ENCODE results near the gene GRIK1. TPM values are rescaled to one million over a fixed set of nuclear protein-coding genes. Genes with fewer than 3 reads are reported as not detected.

GRIK1 gene
- total RNA-seq, 1 experiment from 2014 or later, result not detected

DNA sequence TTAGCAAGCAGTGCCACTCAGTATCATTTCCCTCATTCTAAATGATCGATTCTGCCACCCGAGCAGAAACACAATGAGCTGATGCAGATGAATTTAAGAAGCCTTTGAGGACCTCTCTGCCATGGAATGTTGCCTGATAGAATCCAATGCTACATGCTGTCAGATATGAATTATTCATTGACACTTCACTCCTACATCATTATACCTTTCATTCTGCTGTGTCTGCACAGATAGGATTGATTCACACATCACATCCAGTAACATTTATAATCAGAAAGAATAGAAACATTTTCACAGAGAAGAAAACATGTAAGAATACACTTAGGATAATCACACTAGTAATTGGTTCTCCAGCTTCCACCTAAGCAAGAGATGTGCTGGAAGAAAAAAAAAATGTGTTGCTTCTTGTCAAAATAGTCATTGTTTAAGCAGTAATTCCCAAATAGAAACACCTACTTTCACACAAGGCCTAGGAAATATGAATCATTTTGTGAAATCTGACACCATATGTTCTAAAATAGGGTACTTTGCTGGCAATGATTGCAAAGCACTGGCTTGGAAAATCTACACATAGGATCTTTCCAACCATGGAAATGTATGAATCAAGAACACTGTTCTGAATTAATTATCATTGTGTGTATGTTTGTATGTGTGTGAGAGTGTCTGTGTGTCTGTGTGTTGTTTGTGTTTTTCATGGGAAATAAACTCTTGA, 110.1 kb downstream of the GRIK1 start:
- ChIA-PET CTCF (no interaction called here), POLR2A (no interaction called here)
- no peaks in the 10 kb centered on the region for H3K36me3 Mint-ChIP-seq (ENCODE audit: insufficient read depth, unreplicated experiment)
- TF ChIP-seq, protein P1, sequence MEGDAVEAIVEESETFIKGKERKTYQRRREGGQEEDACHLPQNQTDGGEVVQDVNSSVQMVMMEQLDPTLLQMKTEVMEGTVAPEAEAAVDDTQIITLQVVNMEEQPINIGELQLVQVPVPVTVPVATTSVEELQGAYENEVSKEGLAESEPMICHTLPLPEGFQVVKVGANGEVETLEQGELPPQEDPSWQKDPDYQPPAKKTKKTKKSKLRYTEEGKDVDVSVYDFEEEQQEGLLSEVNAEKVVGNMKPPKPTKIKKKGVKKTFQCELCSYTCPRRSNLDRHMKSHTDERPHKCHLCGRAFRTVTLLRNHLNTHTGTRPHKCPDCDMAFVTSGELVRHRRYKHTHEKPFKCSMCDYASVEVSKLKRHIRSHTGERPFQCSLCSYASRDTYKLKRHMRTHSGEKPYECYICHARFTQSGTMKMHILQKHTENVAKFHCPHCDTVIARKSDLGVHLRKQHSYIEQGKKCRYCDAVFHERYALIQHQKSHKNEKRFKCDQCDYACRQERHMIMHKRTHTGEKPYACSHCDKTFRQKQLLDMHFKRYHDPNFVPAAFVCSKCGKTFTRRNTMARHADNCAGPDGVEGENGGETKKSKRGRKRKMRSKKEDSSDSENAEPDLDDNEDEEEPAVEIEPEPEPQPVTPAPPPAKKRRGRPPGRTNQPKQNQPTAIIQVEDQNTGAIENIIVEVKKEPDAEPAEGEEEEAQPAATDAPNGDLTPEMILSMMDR (IDR thresholded peaks at IDR 0.05; ENCODE audit: insufficient read depth in 1 of 2, low read depth in 1 of 2, low read length in 1 of 2, severe bottlenecking in 1 of 2, unreplicated experiment in 1 of 2), result no peak
- Histone ChIP-seq H3K36me3 (ENCODE audit: control insufficient read depth, insufficient read depth, low read length) (no peaks in the 10 kb centered on the region), H3K27me3 (replicated peaks; ENCODE audit: control insufficient read depth, insufficient read depth, low read length) (no peaks in the 10 kb centered on the region), H3K9me3 (peaks cover 7% of the 10 kb centered on the region; the same call in 1 of the 2 replicates), H3K4me3 (ENCODE audit: low read depth, low read length) (no peak overlapping the region), H3K4me1 (no peaks in the 10 kb centered on the region)
- BruUV-seq (replicated peaks), result no TSS peak
- H3K27me3 Mint-ChIP-seq (ENCODE audit: insufficient read depth, unreplicated experiment), result peaks cover 3% of the 10 kb centered on the region
- H3K4me3 Mint-ChIP-seq (ENCODE audit: unreplicated experiment), result no peak overlapping the region
- intact Hi-C loops (cut with micrococcal nuclease; ENCODE audit: unreplicated experiment), result no loop called here
- no peak for DNase-seq
- H3K9me3 Mint-ChIP-seq (ENCODE audit: unreplicated experiment), result peaks cover 37% of the 10 kb centered on the region
- no peak overlapping the region for H3K27ac Mint-ChIP-seq (ENCODE audit: unreplicated experiment)
- H3K4me1 Mint-ChIP-seq (ENCODE audit: low read depth, unreplicated experiment), result no peaks in the 10 kb centered on the region

DNA sequence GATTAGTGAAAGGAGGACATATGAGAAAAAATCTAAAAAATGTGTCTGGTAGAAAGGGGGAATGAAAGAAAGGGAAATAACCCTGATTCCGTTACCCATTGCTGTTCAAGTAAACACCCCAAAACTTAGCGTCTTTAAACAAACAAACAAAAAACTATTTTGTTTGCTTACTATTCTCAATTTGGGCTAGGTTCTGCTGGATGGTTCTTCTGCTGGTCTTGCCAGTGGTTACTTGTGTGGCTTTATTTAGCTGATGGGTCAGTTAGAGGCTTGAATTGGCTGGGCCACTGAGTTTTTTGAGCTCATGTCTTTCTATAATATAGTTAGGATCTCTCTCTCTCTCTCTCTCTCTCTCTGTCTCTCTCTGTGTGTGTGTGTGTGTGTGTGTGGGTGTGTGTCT, 112.1 kb downstream of the GRIK1 start:
- Mint-ChIP-seq H3K9me3 (ENCODE audit: unreplicated experiment) (peaks cover 18% of the 10 kb centered on the region), H3K4me1 (ENCODE audit: low read depth, unreplicated experiment) (no peaks in the 10 kb centered on the region), H3K36me3 (ENCODE audit: insufficient read depth, unreplicated experiment) (no peaks in the 10 kb centered on the region), H3K27ac (ENCODE audit: unreplicated experiment) (no peak overlapping the region), H3K27me3 (ENCODE audit: insufficient read depth, unreplicated experiment) (peaks cover 9% of the 10 kb centered on the region), H3K4me3 (ENCODE audit: unreplicated experiment) (no peak overlapping the region)
- peaks cover 7% of the 10 kb centered on the region; the same call in 1 of the 2 replicates for H3K9me3 ChIP-seq
- CTCF ChIA-PET, result no interaction called here
- H3K27me3 ChIP-seq (replicated peaks; ENCODE audit: control insufficient read depth, insufficient read depth, low read length), result no peaks in the 10 kb centered on the region
- TF ChIP-seq, protein P1 (IDR thresholded peaks at IDR 0.05; ENCODE audit: insufficient read depth in 1 of 2, low read depth in 1 of 2, low read length in 1 of 2, severe bottlenecking in 1 of 2, unreplicated experiment in 1 of 2), result no peak
- no TSS peak for BruUV-seq (replicated peaks)
- no peaks in the 10 kb centered on the region for H3K36me3 ChIP-seq (ENCODE audit: control insufficient read depth, insufficient read depth, low read length)
- POLR2A ChIA-PET, result no interaction called here
- intact Hi-C loops (cut with micrococcal nuclease; ENCODE audit: unreplicated experiment), result no loop called here
- no peaks in the 10 kb centered on the region for H3K4me1 ChIP-seq
- no peak for DNase-seq
- no peak overlapping the region for H3K4me3 ChIP-seq (ENCODE audit: low read depth, low read length)

DNA sequence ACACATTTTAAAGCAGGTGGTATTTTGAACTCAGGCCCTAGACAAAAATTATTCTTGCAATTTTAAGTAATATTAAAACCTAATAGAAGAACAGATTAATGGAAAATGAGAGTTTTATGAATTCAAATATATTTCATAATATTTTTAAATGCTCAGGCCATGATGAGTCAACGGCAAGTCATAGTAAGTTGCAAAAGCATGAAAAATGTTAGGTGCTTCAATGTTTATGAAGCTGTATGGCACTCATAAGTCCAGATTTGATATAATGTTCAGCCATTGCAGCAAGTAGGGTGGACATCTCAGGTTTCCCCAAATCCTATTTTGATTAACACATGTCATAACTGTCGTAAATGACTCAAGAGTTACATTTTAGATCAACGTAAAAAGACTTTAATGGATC, 112.6 kb downstream of the GRIK1 start:
- Histone ChIP-seq H3K4me1 (no peaks in the 10 kb centered on the region), H3K4me3 (ENCODE audit: low read depth, low read length) (no peak overlapping the region), H3K36me3 (ENCODE audit: control insufficient read depth, insufficient read depth, low read length) (no peaks in the 10 kb centered on the region), H3K27me3 (replicated peaks; ENCODE audit: control insufficient read depth, insufficient read depth, low read length) (no peaks in the 10 kb centered on the region), H3K9me3 (peaks cover 7% of the 10 kb centered on the region; the same call in 1 of the 2 replicates)
- intact Hi-C loops (cut with micrococcal nuclease; ENCODE audit: unreplicated experiment), result no loop called here
- no peak for DNase-seq
- Mint-ChIP-seq H3K36me3 (ENCODE audit: insufficient read depth, unreplicated experiment) (no peaks in the 10 kb centered on the region), H3K4me1 (ENCODE audit: low read depth, unreplicated experiment) (no peaks in the 10 kb centered on the region), H3K27ac (ENCODE audit: unreplicated experiment) (no peak overlapping the region), H3K9me3 (ENCODE audit: unreplicated experiment) (peaks cover 14% of the 10 kb centered on the region), H3K27me3 (ENCODE audit: insufficient read depth, unreplicated experiment) (peaks cover 9% of the 10 kb centered on the region), H3K4me3 (ENCODE audit: unreplicated experiment) (no peak overlapping the region)
- no TSS peak for BruUV-seq (replicated peaks)
- ChIA-PET POLR2A (no interaction called here), CTCF (no interaction called here)
- TF ChIP-seq, protein P1 (IDR thresholded peaks at IDR 0.05; ENCODE audit: insufficient read depth in 1 of 2, low read depth in 1 of 2, low read length in 1 of 2, severe bottlenecking in 1 of 2, unreplicated experiment in 1 of 2), result no peak

All from Caco-2 (cell line).